Measurements from ENCODE around the gene RASSF10.

DNA sequence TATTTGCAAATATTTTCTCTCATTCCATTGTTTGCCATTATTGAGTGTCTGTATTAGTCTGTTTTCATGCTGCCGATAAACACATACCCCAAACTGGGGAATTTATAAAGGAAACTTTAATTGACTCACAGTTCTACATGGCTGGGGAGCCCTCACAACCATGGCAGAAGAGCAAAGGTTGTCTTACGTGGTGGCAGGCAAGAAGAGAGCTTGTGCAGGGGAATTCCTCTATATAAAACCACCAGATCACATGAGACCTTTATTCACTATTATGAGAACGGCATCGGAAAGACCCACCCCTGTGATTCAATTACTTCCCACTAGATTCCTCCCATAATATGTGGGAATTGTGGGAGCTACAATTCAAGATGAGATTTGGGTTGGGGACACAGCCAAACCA, 10.2 kb downstream of the RASSF10 start:
- TF ChIP-seq, protein P1, sequence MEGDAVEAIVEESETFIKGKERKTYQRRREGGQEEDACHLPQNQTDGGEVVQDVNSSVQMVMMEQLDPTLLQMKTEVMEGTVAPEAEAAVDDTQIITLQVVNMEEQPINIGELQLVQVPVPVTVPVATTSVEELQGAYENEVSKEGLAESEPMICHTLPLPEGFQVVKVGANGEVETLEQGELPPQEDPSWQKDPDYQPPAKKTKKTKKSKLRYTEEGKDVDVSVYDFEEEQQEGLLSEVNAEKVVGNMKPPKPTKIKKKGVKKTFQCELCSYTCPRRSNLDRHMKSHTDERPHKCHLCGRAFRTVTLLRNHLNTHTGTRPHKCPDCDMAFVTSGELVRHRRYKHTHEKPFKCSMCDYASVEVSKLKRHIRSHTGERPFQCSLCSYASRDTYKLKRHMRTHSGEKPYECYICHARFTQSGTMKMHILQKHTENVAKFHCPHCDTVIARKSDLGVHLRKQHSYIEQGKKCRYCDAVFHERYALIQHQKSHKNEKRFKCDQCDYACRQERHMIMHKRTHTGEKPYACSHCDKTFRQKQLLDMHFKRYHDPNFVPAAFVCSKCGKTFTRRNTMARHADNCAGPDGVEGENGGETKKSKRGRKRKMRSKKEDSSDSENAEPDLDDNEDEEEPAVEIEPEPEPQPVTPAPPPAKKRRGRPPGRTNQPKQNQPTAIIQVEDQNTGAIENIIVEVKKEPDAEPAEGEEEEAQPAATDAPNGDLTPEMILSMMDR (IDR thresholded peaks at IDR 0.05; ENCODE audit: insufficient read depth, low read length) = no peak
- TF ChIP-seq POLR2AphosphoS5 (IDR thresholded peaks at IDR 0.05; ENCODE audit: low read depth) (no peak), GABPA (IDR thresholded peaks at IDR 0.05; ENCODE audit: low read depth) (no peak)
